ENCODE measurements around the gene PRRT2.

DNA sequence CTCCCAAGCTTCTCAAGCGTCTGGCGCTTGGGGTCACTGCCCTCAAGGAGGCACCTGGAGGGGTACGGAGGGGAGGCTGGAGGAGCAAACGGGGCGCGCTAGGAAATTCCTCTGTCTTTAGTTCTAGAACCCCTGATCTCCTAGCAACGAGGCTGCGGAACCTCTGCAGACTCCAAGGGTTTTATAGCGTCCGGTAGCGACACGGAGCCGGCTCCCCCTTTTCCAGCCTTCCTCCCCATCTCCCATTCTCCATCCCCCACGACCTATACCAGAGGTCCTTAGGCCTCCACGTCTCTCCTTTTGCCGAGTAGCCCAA is 51.6 kb downstream of the PRRT2 start:
- TF ChIP-seq RAD21 (conservative IDR thresholded peaks at IDR 0.05 in 1 of 2, IDR thresholded peaks at IDR 0.05 in 1 of 2) (0 out of 5 replicates have a peak, but pooled peaks of 1 of the 2 experiments have one; percentile 7), PHF8 (IDR thresholded peaks at IDR 0.05; ENCODE audit: borderline replicate concordance, low read depth) (no peak), RFX5 (IDR thresholded peaks at IDR 0.05) (no peak), KDM5A (IDR thresholded peaks at IDR 0.05) (no peak), ZFP36 (IDR thresholded peaks at IDR 0.05; ENCODE audit: borderline replicate concordance, partially characterized antibody) (no peak), POLR2A (IDR thresholded peaks at IDR 0.05; ENCODE audit: low read length) (no peak), ZSCAN20 (CRISPR knock-in tag; IDR thresholded peaks at IDR 0.05) (no peak), CEBPB (IDR thresholded peaks at IDR 0.05) (no peak)
- TF ChIP-seq, protein P1, sequence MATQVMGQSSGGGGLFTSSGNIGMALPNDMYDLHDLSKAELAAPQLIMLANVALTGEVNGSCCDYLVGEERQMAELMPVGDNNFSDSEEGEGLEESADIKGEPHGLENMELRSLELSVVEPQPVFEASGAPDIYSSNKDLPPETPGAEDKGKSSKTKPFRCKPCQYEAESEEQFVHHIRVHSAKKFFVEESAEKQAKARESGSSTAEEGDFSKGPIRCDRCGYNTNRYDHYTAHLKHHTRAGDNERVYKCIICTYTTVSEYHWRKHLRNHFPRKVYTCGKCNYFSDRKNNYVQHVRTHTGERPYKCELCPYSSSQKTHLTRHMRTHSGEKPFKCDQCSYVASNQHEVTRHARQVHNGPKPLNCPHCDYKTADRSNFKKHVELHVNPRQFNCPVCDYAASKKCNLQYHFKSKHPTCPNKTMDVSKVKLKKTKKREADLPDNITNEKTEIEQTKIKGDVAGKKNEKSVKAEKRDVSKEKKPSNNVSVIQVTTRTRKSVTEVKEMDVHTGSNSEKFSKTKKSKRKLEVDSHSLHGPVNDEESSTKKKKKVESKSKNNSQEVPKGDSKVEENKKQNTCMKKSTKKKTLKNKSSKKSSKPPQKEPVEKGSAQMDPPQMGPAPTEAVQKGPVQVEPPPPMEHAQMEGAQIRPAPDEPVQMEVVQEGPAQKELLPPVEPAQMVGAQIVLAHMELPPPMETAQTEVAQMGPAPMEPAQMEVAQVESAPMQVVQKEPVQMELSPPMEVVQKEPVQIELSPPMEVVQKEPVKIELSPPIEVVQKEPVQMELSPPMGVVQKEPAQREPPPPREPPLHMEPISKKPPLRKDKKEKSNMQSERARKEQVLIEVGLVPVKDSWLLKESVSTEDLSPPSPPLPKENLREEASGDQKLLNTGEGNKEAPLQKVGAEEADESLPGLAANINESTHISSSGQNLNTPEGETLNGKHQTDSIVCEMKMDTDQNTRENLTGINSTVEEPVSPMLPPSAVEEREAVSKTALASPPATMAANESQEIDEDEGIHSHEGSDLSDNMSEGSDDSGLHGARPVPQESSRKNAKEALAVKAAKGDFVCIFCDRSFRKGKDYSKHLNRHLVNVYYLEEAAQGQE (IDR thresholded peaks at IDR 0.05): no peak
- TF ChIP-seq, protein P2, sequence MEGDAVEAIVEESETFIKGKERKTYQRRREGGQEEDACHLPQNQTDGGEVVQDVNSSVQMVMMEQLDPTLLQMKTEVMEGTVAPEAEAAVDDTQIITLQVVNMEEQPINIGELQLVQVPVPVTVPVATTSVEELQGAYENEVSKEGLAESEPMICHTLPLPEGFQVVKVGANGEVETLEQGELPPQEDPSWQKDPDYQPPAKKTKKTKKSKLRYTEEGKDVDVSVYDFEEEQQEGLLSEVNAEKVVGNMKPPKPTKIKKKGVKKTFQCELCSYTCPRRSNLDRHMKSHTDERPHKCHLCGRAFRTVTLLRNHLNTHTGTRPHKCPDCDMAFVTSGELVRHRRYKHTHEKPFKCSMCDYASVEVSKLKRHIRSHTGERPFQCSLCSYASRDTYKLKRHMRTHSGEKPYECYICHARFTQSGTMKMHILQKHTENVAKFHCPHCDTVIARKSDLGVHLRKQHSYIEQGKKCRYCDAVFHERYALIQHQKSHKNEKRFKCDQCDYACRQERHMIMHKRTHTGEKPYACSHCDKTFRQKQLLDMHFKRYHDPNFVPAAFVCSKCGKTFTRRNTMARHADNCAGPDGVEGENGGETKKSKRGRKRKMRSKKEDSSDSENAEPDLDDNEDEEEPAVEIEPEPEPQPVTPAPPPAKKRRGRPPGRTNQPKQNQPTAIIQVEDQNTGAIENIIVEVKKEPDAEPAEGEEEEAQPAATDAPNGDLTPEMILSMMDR (IDR thresholded peaks at IDR 0.05): no peak; the same call in 2 of the 3 replicates
- TF ChIP-seq, protein P3, sequence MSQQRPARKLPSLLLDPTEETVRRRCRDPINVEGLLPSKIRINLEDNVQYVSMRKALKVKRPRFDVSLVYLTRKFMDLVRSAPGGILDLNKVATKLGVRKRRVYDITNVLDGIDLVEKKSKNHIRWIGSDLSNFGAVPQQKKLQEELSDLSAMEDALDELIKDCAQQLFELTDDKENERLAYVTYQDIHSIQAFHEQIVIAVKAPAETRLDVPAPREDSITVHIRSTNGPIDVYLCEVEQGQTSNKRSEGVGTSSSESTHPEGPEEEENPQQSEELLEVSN (IDR thresholded peaks at IDR 0.05; ENCODE audit: borderline replicate concordance, low read depth): no peak
- TF ChIP-seq, protein P4, sequence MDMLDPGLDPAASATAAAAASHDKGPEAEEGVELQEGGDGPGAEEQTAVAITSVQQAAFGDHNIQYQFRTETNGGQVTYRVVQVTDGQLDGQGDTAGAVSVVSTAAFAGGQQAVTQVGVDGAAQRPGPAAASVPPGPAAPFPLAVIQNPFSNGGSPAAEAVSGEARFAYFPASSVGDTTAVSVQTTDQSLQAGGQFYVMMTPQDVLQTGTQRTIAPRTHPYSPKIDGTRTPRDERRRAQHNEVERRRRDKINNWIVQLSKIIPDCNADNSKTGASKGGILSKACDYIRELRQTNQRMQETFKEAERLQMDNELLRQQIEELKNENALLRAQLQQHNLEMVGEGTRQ (IDR thresholded peaks at IDR 0.05): no peak
